ENCODE data around the gene SLC12A6.

Gene SLC12A6

DNA sequence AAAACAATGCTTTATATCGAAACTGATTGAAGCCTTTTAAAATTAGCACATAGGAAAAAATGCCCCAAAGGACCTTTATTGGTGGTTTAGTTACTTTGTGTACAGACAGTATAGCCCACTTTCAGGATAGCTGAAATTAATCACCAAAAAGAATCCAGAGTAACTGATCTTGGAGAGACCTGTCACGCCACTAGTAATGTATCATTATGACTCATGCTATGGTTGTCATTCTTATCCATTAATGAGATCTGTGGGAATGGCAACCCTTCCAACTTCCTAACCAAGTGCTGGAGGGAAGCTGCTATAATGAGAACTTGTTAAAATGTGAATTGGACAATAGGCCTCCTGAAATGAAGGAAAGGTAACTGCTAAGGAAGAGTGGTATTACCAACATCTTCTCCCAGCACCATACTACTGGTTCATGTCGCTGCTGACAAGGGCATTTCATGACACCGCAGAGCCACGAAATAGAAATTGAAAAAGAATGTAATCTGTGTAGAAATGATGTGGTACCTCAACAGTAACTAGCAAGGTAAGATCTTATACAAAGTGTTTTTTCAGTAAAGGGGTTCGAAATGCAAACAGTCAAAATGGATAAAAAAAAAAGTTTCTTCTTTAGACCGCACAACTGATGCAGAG is 119.9 kb downstream of the SLC12A6 start:
- no peak overlapping the region for H3K4me3 ChIP-seq (ENCODE audit: low read depth, low read length)
- no peak overlapping the region for H3K23ac ChIP-seq (ENCODE audit: low read length)
- H3K14ac ChIP-seq (ENCODE audit: low read length), result no peak overlapping the region
- no peaks in the 10 kb centered on the region for H3K9me3 ChIP-seq (ENCODE audit: insufficient read depth, low read depth, low read length)
- H4K8ac ChIP-seq (ENCODE audit: low read depth, low read length), result no peak overlapping the region
- H3K79me2 ChIP-seq (ENCODE audit: control insufficient read depth, insufficient read depth, low read length, poor library complexity), result no peaks in the 10 kb centered on the region
- no peaks in the 10 kb centered on the region for H3K36me3 ChIP-seq (ENCODE audit: control insufficient read depth in 1 of 2, insufficient read depth in 2 of 2, low read length in 2 of 2)
- H2AK5ac ChIP-seq (ENCODE audit: low read length), result no peak overlapping the region
- H4K12ac ChIP-seq (ENCODE audit: low read depth, low read length), result no peak overlapping the region
- no peak for DNase-seq
- no peak overlapping the region for H2BK120ac ChIP-seq (ENCODE audit: insufficient read depth, low read length, poor library complexity)
- no peak overlapping the region for H3K27ac ChIP-seq (ENCODE audit: low read depth, low read length)
- H3K4me1 ChIP-seq (ENCODE audit: control insufficient read depth in 1 of 2, insufficient read depth in 2 of 2, low read length in 2 of 2), result no peaks in the 10 kb centered on the region
- H2AFZ ChIP-seq (ENCODE audit: insufficient read depth, low read length, poor library complexity), result no peak overlapping the region
- no peak overlapping the region for H3K9ac ChIP-seq (ENCODE audit: low read length)
- no peak overlapping the region for H4K91ac ChIP-seq (ENCODE audit: low read depth, low read length)
- H2BK5ac ChIP-seq (ENCODE audit: low read depth, low read length, poor library complexity), result no peak overlapping the region
- H3K4me2 ChIP-seq (ENCODE audit: low read length), result no peak overlapping the region
- H3K4ac ChIP-seq (ENCODE audit: low read depth, low read length), result no peak overlapping the region
- H3K79me1 ChIP-seq (ENCODE audit: low read length), result no peaks in the 10 kb centered on the region
- H3K18ac ChIP-seq (ENCODE audit: low read length), result no peak overlapping the region
- no peak overlapping the region for H2BK12ac ChIP-seq (ENCODE audit: low read length)
- WGBS (ENCODE audit: extremely low coverage, insufficient coverage, insufficient read length), result no CpG with 5 or more reads among the region's 7 CpGs
- no peaks in the 10 kb centered on the region for H3K27me3 ChIP-seq (ENCODE audit: insufficient read depth, low read length)

DNA sequence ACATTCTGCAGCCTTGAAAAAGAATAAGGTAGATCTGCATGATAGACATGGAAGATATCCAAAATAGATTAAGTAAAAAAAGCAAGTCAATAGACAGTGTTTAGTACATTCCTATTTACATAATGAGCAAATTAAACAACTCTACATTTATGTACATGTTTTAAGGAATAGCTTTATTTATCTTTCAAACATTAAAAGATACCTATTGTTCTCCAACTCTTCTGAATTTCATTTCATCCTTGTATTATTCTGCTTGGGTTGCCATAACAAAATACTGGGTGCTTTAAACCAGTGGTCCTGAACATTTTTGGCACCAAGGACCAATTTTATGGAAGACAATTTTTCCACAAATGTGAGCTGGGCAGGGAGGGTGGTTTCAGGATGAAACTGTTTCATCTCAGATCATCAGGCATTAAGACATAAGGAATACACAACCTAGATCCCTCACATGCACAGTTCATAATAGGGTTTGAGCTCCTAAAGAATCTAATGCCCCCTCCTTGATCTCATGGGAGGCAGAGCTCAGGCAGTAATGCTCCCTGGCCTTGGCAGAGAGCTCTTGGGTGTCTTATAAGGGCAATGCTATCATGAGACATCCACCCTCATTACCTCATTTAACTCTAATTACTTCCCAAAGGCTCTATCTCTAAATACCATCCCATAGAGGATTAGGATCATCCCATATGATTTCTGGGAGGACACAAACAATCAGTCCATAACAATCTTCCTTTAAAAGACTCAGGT is 120.9 kb downstream of the SLC12A6 start:
- Histone ChIP-seq H3K27ac (ENCODE audit: low read depth, low read length) (no peak overlapping the region), H3K4me1 (ENCODE audit: control insufficient read depth in 1 of 2, insufficient read depth in 2 of 2, low read length in 2 of 2) (peaks cover 0 to 3% of the 10 kb centered on the region in 2 experiments), H3K4me3 (ENCODE audit: low read depth, low read length) (no peak overlapping the region), H3K23ac (ENCODE audit: low read length) (no peak overlapping the region), H3K27me3 (ENCODE audit: insufficient read depth, low read length) (no peaks in the 10 kb centered on the region), H3K9me3 (ENCODE audit: insufficient read depth, low read depth, low read length) (no peaks in the 10 kb centered on the region), H2AK5ac (ENCODE audit: low read length) (no peak overlapping the region), H3K4me2 (ENCODE audit: low read length) (no peak overlapping the region), H4K8ac (ENCODE audit: low read depth, low read length) (no peak overlapping the region), H3K4ac (ENCODE audit: low read depth, low read length) (no peak overlapping the region), H3K14ac (ENCODE audit: low read length) (no peak overlapping the region), H2BK12ac (ENCODE audit: low read length) (no peak overlapping the region), H2AFZ (ENCODE audit: insufficient read depth, low read length, poor library complexity) (no peak overlapping the region), H3K9ac (ENCODE audit: low read length) (no peak overlapping the region), H2BK5ac (ENCODE audit: low read depth, low read length, poor library complexity) (no peak overlapping the region), H3K18ac (ENCODE audit: low read length) (no peak overlapping the region), H2BK120ac (ENCODE audit: insufficient read depth, low read length, poor library complexity) (no peak overlapping the region), H3K79me2 (ENCODE audit: control insufficient read depth, insufficient read depth, low read length, poor library complexity) (no peaks in the 10 kb centered on the region), H4K12ac (ENCODE audit: low read depth, low read length) (no peak overlapping the region), H3K79me1 (ENCODE audit: low read length) (no peaks in the 10 kb centered on the region), H3K36me3 (ENCODE audit: control insufficient read depth in 1 of 2, insufficient read depth in 2 of 2, low read length in 2 of 2) (no peaks in the 10 kb centered on the region), H4K91ac (ENCODE audit: low read depth, low read length) (no peak overlapping the region)
- no peak for DNase-seq

- H3K18ac ChIP-seq (ENCODE audit: low read length), result no peak overlapping the region
- no peak overlapping the region for H4K12ac ChIP-seq (ENCODE audit: low read depth, low read length)
- no peak overlapping the region for H2BK5ac ChIP-seq (ENCODE audit: low read depth, low read length, poor library complexity)
- H3K27me3 ChIP-seq (ENCODE audit: insufficient read depth, low read length), result no peaks in the 10 kb centered on the region
- DNase-seq, result no peak
- H3K36me3 ChIP-seq (ENCODE audit: control insufficient read depth in 1 of 2, insufficient read depth in 2 of 2, low read length in 2 of 2), result no peaks in the 10 kb centered on the region
- H3K9me3 ChIP-seq (ENCODE audit: insufficient read depth, low read depth, low read length), result no peaks in the 10 kb centered on the region
- H4K8ac ChIP-seq (ENCODE audit: low read depth, low read length), result no peak overlapping the region
- H3K79me1 ChIP-seq (ENCODE audit: low read length), result peaks cover 3% of the 10 kb centered on the region
- no peak overlapping the region for H3K9ac ChIP-seq (ENCODE audit: low read length)
- H2AK5ac ChIP-seq (ENCODE audit: low read length), result no peak overlapping the region
- no peak overlapping the region for H3K27ac ChIP-seq (ENCODE audit: low read depth, low read length)
- H2BK120ac ChIP-seq (ENCODE audit: insufficient read depth, low read length, poor library complexity), result no peak overlapping the region
- no peak overlapping the region for H3K4me3 ChIP-seq (ENCODE audit: low read depth, low read length)
- no peak overlapping the region for H3K4me2 ChIP-seq (ENCODE audit: low read length)
- no peak overlapping the region for H3K14ac ChIP-seq (ENCODE audit: low read length)
- WGBS (ENCODE audit: extremely low coverage, insufficient coverage, insufficient read length), result no CpG with 5 or more reads among the region's 3 CpGs
- peaks cover 3% of the 10 kb centered on the region for H3K79me2 ChIP-seq (ENCODE audit: control insufficient read depth, insufficient read depth, low read length, poor library complexity)
- H3K23ac ChIP-seq (ENCODE audit: low read length), result no peak overlapping the region
- peaks cover 0 to 3% of the 10 kb centered on the region in 2 experiments for H3K4me1 ChIP-seq (ENCODE audit: control insufficient read depth in 1 of 2, insufficient read depth in 2 of 2, low read length in 2 of 2)
- H3K4ac ChIP-seq (ENCODE audit: low read depth, low read length), result no peak overlapping the region
- H2BK12ac ChIP-seq (ENCODE audit: low read length), result no peak overlapping the region
- H4K91ac ChIP-seq (ENCODE audit: low read depth, low read length), result no peak overlapping the region
- H2AFZ ChIP-seq (ENCODE audit: insufficient read depth, low read length, poor library complexity), result no peak overlapping the region
Observed at GRCh38 chr15:34214135-34214534, 123.4 kb downstream of the SLC12A6 start.

- Histone ChIP-seq H4K8ac (ENCODE audit: low read depth, low read length) (no peak overlapping the region), H3K9ac (ENCODE audit: low read length) (no peak overlapping the region), H4K12ac (ENCODE audit: low read depth, low read length) (no peak overlapping the region), H3K36me3 (ENCODE audit: control insufficient read depth in 1 of 2, insufficient read depth in 2 of 2, low read length in 2 of 2) (no peaks in the 10 kb centered on the region), H4K91ac (ENCODE audit: low read depth, low read length) (no peak overlapping the region), H2BK12ac (ENCODE audit: low read length) (no peak overlapping the region), H3K4me3 (ENCODE audit: low read depth, low read length) (no peak overlapping the region), H3K14ac (ENCODE audit: low read length) (no peak overlapping the region), H2AFZ (ENCODE audit: insufficient read depth, low read length, poor library complexity) (no peak overlapping the region), H2BK5ac (ENCODE audit: low read depth, low read length, poor library complexity) (no peak overlapping the region), H3K9me3 (ENCODE audit: insufficient read depth, low read depth, low read length) (no peaks in the 10 kb centered on the region), H3K27ac (ENCODE audit: low read depth, low read length) (no peak overlapping the region), H3K18ac (ENCODE audit: low read length) (no peak overlapping the region), H3K4me2 (ENCODE audit: low read length) (no peak overlapping the region), H3K79me1 (ENCODE audit: low read length) (peaks cover 3% of the 10 kb centered on the region), H2AK5ac (ENCODE audit: low read length) (no peak overlapping the region), H3K79me2 (ENCODE audit: control insufficient read depth, insufficient read depth, low read length, poor library complexity) (peaks cover 3% of the 10 kb centered on the region), H3K4ac (ENCODE audit: low read depth, low read length) (no peak overlapping the region), H3K4me1 (ENCODE audit: control insufficient read depth in 1 of 2, insufficient read depth in 2 of 2, low read length in 2 of 2) (peaks cover 0 to 3% of the 10 kb centered on the region in 2 experiments), H3K23ac (ENCODE audit: low read length) (no peak overlapping the region), H3K27me3 (ENCODE audit: insufficient read depth, low read length) (no peaks in the 10 kb centered on the region), H2BK120ac (ENCODE audit: insufficient read depth, low read length, poor library complexity) (no peak overlapping the region)
- WGBS (ENCODE audit: extremely low coverage, insufficient coverage, insufficient read length), result no CpG with 5 or more reads among the region's 4 CpGs
- DNase-seq, result no peak
Observed at GRCh38 chr15:34213690-34214089, 123.9 kb downstream of the SLC12A6 start.
